GM10248 (cell line): Measurements from ENCODE around the gene TRRAP.

Experiments
- CTCF ChIA-PET: fragments of 300-600 bp; sonication (Branson Sonifier 250); formaldehyde crosslinking; extraction: SDS; loops from one replicate; lab custom pipeline; 2021; ENCODE audit warnings: antibody characterized with exemption; lab: Yijun Ruan, JAX
- POLR2A ChIA-PET: fragments of 350-650 bp; sonication (Branson Sonifier 250); formaldehyde crosslinking; extraction: SDS; loops from one replicate; lab custom pipeline; 2020; ENCODE audit warnings: antibody characterized with exemption; lab: Yijun Ruan, JAX
- DNase-seq: peaks from one replicate; pipeline ENCODE4 v3.0.0; 2012; ENCODE audit errors: extremely low spot score
- TF ChIP-seq, protein P1 (sequence below): IDR thresholded peaks from 2 replicates; pipeline ENCODE4 v1.5.1; 2012; ENCODE audit warnings: mild to moderate bottlenecking, low read depth; ENCODE audit errors: extremely low read depth, missing control alignments, control extremely low read depth

TRRAP gene

DNA sequence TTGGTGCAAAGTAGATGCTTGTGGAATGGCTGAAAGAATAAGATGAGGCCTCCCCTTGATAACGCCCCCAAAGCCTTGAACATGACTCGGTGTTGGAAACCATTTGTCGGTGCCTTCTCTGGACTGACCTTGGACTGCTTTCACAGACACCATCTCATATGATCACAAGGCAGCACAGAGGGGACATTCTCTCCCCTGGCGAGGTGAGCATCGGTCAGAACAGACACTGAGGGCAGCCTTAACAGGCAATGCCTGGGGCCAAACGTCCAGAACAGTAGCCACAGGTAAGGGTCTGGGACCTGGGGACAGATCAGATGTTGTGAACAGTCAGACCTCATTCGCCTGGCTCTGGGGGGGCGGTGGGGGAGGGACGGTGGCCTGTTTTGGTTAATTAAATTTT, 2.8 kb upstream of the TRRAP start:
- DNase-seq: no peak
- TF ChIP-seq, protein P1, sequence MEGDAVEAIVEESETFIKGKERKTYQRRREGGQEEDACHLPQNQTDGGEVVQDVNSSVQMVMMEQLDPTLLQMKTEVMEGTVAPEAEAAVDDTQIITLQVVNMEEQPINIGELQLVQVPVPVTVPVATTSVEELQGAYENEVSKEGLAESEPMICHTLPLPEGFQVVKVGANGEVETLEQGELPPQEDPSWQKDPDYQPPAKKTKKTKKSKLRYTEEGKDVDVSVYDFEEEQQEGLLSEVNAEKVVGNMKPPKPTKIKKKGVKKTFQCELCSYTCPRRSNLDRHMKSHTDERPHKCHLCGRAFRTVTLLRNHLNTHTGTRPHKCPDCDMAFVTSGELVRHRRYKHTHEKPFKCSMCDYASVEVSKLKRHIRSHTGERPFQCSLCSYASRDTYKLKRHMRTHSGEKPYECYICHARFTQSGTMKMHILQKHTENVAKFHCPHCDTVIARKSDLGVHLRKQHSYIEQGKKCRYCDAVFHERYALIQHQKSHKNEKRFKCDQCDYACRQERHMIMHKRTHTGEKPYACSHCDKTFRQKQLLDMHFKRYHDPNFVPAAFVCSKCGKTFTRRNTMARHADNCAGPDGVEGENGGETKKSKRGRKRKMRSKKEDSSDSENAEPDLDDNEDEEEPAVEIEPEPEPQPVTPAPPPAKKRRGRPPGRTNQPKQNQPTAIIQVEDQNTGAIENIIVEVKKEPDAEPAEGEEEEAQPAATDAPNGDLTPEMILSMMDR: no peak
- ChIA-PET CTCF (no interaction called here), POLR2A (interaction anchor here (0.5 kb wide), 1 partner anchor 51 kb away, joined by 3 read pairs; no protein-coding TSS in a partner anchor)

DNA sequence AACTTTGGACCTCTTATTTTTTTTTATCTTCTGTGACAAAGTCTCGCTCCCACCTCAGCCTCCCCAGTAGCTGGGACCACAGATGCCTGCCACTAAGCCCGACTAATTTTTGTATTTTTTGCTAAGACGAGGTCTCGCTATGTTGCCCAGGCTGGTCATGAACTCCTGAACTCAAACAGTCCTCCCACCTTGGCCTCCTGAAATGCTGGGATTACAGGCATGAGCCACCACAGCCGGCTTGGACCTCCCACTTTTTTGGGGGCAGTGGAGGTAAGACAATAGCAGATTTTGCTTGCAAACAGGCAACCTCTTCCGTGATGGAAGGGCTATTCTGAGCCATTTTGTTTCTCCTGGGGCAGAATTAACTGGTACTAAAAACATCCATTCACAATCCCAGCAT, 1.2 kb upstream of the TRRAP start:
- TF ChIP-seq, protein P1: no peak
- POLR2A ChIA-PET: interaction anchor here (0.6 kb wide), 1 partner anchor 611 kb away, joined by 3 read pairs; no protein-coding TSS in a partner anchor
- CTCF ChIA-PET: interaction anchor here (1.1 to 2.2 kb wide), 3 partner anchors 9 to 456 kb away, joined by 4 to 13 read pairs (median 5); no protein-coding TSS in a partner anchor

DNA sequence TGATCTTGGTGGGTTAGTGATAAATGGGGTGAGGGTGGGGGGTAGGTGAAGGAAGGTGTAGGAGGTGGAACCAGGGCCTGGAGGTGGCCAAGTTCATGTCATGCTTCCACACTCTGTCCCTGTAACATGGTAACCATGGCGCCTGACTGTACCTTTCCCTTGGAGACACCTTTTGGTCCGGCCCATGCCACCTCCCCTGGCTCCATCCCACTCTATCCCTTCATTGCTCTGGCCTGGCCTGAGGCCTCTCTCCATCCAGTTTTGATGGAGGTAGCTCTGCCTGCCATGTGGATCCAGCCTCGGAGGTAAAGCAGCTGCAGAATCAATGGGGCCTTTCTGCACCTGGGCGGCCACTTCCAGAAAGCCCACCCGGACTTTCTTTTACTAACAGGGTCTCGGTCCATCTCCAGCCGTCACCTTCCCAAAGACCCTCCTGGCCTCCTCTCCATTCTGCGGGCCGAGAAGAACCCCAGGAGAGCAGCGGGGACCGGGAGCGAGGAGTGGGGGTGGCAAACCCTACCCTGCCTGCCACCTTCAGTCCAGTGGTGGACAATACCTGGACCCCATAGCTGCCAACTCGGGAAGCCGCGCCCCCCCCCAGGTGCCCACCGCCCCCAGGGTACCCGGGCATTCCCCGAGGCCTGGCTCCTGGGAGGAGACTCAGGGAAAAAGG, 504 bp upstream of the TRRAP start:
- ChIA-PET CTCF (interaction anchor here (0.7 to 2.2 kb wide), 18 partner anchors 9 to 547 kb away, joined by 3 to 13 read pairs (median 4); partner anchors contain the start of gene BAIAP2L1), POLR2A (interaction anchor here (0.5 to 0.7 kb wide), 3 partner anchors 38 to 1775 kb away, joined by 3 to 5 read pairs (median 3); no protein-coding TSS in a partner anchor)
- TF ChIP-seq, protein P1: no peak
- no peak for DNase-seq

More for the DNA sequence above, 1.2 kb upstream of the TRRAP start:
- no peak for DNase-seq

DNA sequence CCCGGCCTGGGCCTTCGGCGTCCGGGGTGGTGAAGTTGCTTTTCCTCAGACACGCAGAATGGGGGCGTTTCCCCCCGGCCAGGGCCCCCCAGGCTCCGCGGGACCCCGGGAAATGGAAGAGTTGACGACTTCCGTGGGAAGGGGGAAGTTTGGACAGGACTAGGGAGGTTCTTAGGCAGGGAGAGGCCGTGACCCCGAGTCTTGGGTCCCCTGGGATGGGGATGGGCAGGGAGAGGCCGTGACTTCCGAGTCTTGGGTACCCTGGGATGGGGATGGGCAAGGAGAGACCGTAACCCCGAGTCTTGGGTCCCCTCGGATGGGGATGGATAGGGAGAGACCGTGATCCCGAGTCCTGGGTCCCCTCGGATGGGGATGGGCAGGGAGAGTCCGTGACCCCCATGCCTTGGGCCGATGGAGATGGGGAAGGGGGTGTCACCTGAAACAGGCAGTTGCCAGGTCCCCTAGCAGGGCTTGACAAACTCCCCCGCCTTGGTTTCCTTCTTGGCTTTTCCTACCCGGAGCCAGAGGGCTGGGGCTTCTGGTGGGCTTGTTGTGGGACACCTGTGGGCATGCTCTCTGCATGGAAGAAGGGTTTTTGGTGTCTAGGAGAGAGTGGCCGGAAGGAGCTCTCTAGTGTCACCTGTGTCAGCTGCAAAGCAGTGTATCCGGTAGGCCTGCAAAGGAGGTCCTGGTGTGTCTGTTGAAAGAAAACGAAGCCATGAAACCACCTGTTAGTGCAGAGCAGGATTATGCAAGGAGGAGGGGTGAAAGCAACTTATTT, 1.1 kb downstream of the TRRAP start:
- CTCF ChIA-PET: interaction anchor here (0.6 to 2.2 kb wide), 23 partner anchors 8 to 508 kb away, joined by 3 to 13 read pairs (median 4); partner anchors contain the start of gene BAIAP2L1
- peak; percentile 78 for DNase-seq

DNA sequence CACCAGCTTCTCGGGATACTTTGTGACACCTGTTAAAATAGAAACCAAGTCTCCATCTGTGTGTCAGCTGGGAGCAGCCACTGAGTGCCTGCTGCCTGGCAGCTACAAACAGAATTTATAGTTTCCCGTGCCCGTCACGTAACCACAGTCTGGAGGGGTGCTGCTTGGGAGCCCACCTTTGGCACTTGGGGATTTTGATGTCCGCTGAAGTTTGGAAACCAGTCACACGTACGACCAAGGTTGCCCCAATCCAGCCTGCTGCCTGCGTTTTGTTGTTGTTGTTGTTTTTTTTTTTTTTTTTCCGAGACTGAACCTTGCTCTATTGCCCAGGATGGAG, 1.6 kb downstream of the TRRAP start:
- ChIA-PET POLR2A (no interaction called here), CTCF (interaction anchor here (0.6 to 1.8 kb wide), 13 partner anchors 9 to 479 kb away, joined by 3 to 9 read pairs (median 3); partner anchors contain the start of gene BAIAP2L1)
- TF ChIP-seq, protein P1: no peak
- no peak for DNase-seq

More for the DNA sequence above, 1.1 kb downstream of the TRRAP start:
- POLR2A ChIA-PET: no interaction called here
- TF ChIP-seq, protein P1: peak; percentile 46

DNA sequence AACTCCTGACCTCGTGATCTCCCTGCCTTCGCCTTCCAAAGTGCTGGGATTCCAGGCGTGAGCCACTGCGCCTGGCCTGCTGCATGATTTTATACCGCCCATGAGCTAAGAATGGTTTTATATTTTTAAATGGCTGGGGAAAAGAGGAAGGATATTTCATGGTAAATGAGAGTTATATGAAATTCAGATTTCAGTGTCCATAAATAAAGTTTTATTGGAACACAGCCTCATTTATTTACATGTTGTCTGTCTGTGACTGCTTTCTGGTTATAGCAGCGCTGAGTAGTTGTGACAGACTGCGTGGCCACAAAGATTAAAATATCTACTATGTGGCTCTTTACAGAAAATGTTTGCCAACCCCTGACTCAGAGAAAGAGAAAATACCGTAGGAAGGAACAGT, 2.2 kb downstream of the TRRAP start:
- DNase-seq: no peak
- POLR2A ChIA-PET: no interaction called here
- TF ChIP-seq, protein P1: no peak
- CTCF ChIA-PET: interaction anchor here (0.9 to 1.8 kb wide), 4 partner anchors 8 to 480 kb away, joined by 3 to 9 read pairs (median 4); partner anchors contain the start of gene BAIAP2L1
